Caco-2 (cell line): Measurements from ENCODE around the gene NEDD8. TPM values are rescaled to one million over a fixed set of nuclear protein-coding genes. Genes with fewer than 3 reads are reported as not detected.

Experiments used
- BruUV-seq: library from RNA; stranded (reverse); fragments of 400-500 nt; replicated peaks from 2 replicates; lab custom pipeline; 2021; lab: Mats Ljungman, UMichigan
- CTCF ChIA-PET: fragments of 300-600 bp; sonication (Branson Sonifier 250); formaldehyde crosslinking; loops from one replicate; lab custom pipeline; 2022; ENCODE audit warnings: antibody characterized with exemption; lab: Charles Lee
- POLR2A ChIA-PET: fragments of 300-600 bp; sonication (Branson Sonifier 250); formaldehyde crosslinking; loops from one replicate; lab custom pipeline; 2022; ENCODE audit warnings: antibody characterized with exemption; lab: Charles Lee
- DNase-seq, 2 experiments: peaks; one replicate each; pipeline versions ENCODE4 v3.0.0 to v3.0.0-alpha.2; 2020 to 2022
- H3K27me3 ChIP-seq: replicated peaks from 2 replicates; pipeline ENCODE4 v1.6.0; 2011; ENCODE audit warnings: low read length; ENCODE audit not compliant: control insufficient read depth, insufficient read depth
- H3K36me3 ChIP-seq: 2 replicates; pipeline ENCODE4 v1.5.1; 2011; ENCODE audit warnings: low read length; ENCODE audit not compliant: control insufficient read depth, insufficient read depth
- H3K4me1 ChIP-seq: fragments of 250-450 bp; sonication (Bioruptor Pico); 2 replicates; pipeline ENCODE4 v1.5.1; 2020; ENCODE audit warnings: mild to moderate bottlenecking
- H3K4me3 ChIP-seq: 2 replicates; pipeline ENCODE4 v1.5.1; 2011; ENCODE audit warnings: low read depth, mild to moderate bottlenecking, control low read depth, low read length
- H3K9me3 ChIP-seq: fragments of 250-450 bp; sonication (Bioruptor Pico); 2 replicates; pipeline ENCODE4 v1.5.1; 2020; ENCODE audit warnings: mild to moderate bottlenecking, moderate library complexity
- H3K27ac Mint-ChIP-seq: one replicate; pipeline ENCODE4 v1.8.0; 2022; ENCODE audit warnings: mixed read lengths; ENCODE audit not compliant: unreplicated experiment
- H3K27me3 Mint-ChIP-seq: one replicate; pipeline ENCODE4 v1.8.0; 2022; ENCODE audit warnings: mixed read lengths; ENCODE audit not compliant: insufficient read depth, unreplicated experiment
- H3K36me3 Mint-ChIP-seq: one replicate; pipeline ENCODE4 v1.8.0; 2022; ENCODE audit warnings: mild to moderate bottlenecking, mixed read lengths; ENCODE audit not compliant: insufficient read depth, unreplicated experiment
- H3K4me1 Mint-ChIP-seq: one replicate; pipeline ENCODE4 v1.8.0; 2022; ENCODE audit warnings: low read depth, mixed read lengths; ENCODE audit not compliant: unreplicated experiment
- H3K4me3 Mint-ChIP-seq: one replicate; pipeline ENCODE4 v1.8.0; 2022; ENCODE audit warnings: mild to moderate bottlenecking, moderate library complexity, mixed read lengths; ENCODE audit not compliant: unreplicated experiment
- H3K9me3 Mint-ChIP-seq: one replicate; pipeline ENCODE4 v1.8.0; 2022; ENCODE audit warnings: mixed read lengths; ENCODE audit not compliant: unreplicated experiment
- CTCF ChIP-seq, 2 experiments: fragments of 200-600 bp in 1 of 2; IDR thresholded peaks; 1 replicate in 1 of 2; 2 replicates in 1 of 2; pipeline versions ENCODE4 v1.5.1 to v1.8.0; 2011 to 2022; ENCODE audit warnings: antibody characterized with exemption in 1 of 2, control low read depth in 1 of 2, inconsistent platforms in 1 of 2, low read depth in 1 of 2, low read length in 1 of 2, mild to moderate bottlenecking in 1 of 2, moderate library complexity in 1 of 2; ENCODE audit not compliant: insufficient read depth in 1 of 2, severe bottlenecking in 1 of 2, unreplicated experiment in 1 of 2
- intact Hi-C: fragments of 100-400 bp; cut with micrococcal nuclease; formaldehyde crosslinking; loops from one replicate; pipeline ENCODE4 v1.10.0; 2022; ENCODE audit not compliant: unreplicated experiment
- total RNA-seq: library from RNA; stranded (reverse); gene quantifications from 2 replicates; pipeline ENCODE4 v1.2.3, GENCODE V29; 2022

The NEDD8 gene
- total RNA-seq, 1 experiment from 2014 or later: 210 TPM

- POLR2A ChIA-PET: no interaction called here
- no peaks in the 10 kb centered on the region for H3K9me3 ChIP-seq
- Mint-ChIP-seq H3K27me3 (no peaks in the 10 kb centered on the region), H3K36me3 (no peaks in the 10 kb centered on the region), H3K27ac (no peak overlapping the region), H3K4me1 (no peaks in the 10 kb centered on the region), H3K9me3 (no peaks in the 10 kb centered on the region), H3K4me3 (no peak overlapping the region)
- intact Hi-C loops: no loop called here
- CTCF ChIA-PET: interaction anchor here (0.6 to 1.6 kb wide), 5 partner anchors 8 to 51 kb away, joined by 3 to 5 read pairs (median 3); partner anchors contain the start of gene RABGGTA
- no peaks in the 10 kb centered on the region for H3K36me3 ChIP-seq
- H3K4me3 ChIP-seq: no peak overlapping the region
- TF ChIP-seq CTCF (IDR thresholded peaks at IDR 0.05; ENCODE audit: insufficient read depth in 1 of 2, low read depth in 1 of 2, low read length in 1 of 2, severe bottlenecking in 1 of 2, unreplicated experiment in 1 of 2): no peak
- H3K27me3 ChIP-seq: no peaks in the 10 kb centered on the region
- no peaks in the 10 kb centered on the region for H3K4me1 ChIP-seq
- DNase-seq: no peak
- no TSS peak for BruUV-seq
Observed at GRCh38 chr14:24279301-24280186, 47.4 kb upstream of the NEDD8 start.

- TF ChIP-seq CTCF (IDR thresholded peaks at IDR 0.05; ENCODE audit: insufficient read depth in 1 of 2, low read depth in 1 of 2, low read length in 1 of 2, severe bottlenecking in 1 of 2, unreplicated experiment in 1 of 2): no peak
- Mint-ChIP-seq H3K4me3 (no peak overlapping the region), H3K27ac (no peak overlapping the region), H3K4me1 (no peaks in the 10 kb centered on the region), H3K9me3 (no peaks in the 10 kb centered on the region), H3K27me3 (no peaks in the 10 kb centered on the region), H3K36me3 (no peaks in the 10 kb centered on the region)
- Histone ChIP-seq H3K27me3 (no peaks in the 10 kb centered on the region), H3K9me3 (no peaks in the 10 kb centered on the region), H3K36me3 (no peaks in the 10 kb centered on the region), H3K4me3 (no peak overlapping the region), H3K4me1 (no peaks in the 10 kb centered on the region; the same call in 1 of the 2 replicates)
- CTCF ChIA-PET: no interaction called here
- BruUV-seq: no TSS peak
- DNase-seq: no peak
- POLR2A ChIA-PET: no interaction called here
- intact Hi-C loops: no loop called here
Observed at GRCh38 chr14:24278424-24278823, 46.3 kb upstream of the NEDD8 start.

- no peak for TF ChIP-seq CTCF (IDR thresholded peaks at IDR 0.05; ENCODE audit: insufficient read depth in 1 of 2, low read depth in 1 of 2, low read length in 1 of 2, severe bottlenecking in 1 of 2, unreplicated experiment in 1 of 2)
- intact Hi-C loops: no loop called here
- H3K4me1 Mint-ChIP-seq: no peaks in the 10 kb centered on the region
- H3K27me3 Mint-ChIP-seq: no peaks in the 10 kb centered on the region
- BruUV-seq: no TSS peak
- POLR2A ChIA-PET: no interaction called here
- no peaks in the 10 kb centered on the region for H3K9me3 Mint-ChIP-seq
- H3K36me3 Mint-ChIP-seq: no peaks in the 10 kb centered on the region
- H3K4me3 Mint-ChIP-seq: no peak overlapping the region
- CTCF ChIA-PET: no interaction called here
- H3K27me3 ChIP-seq: no peaks in the 10 kb centered on the region
- no peak for DNase-seq
- H3K36me3 ChIP-seq: no peaks in the 10 kb centered on the region
- H3K27ac Mint-ChIP-seq: no peak overlapping the region
- no peak overlapping the region for H3K4me3 ChIP-seq
- no peaks in the 10 kb centered on the region; the same call in 1 of the 2 replicates for H3K4me1 ChIP-seq
- H3K9me3 ChIP-seq: no peaks in the 10 kb centered on the region
Observed at GRCh38 chr14:24277606-24278321, 45.6 kb upstream of the NEDD8 start.
